ENCODE measurements around the gene BRI3.
"Not testable (repeated sequence)": the region's sequence is repeated elsewhere in the genome, so short reads cannot be mapped to it uniquely, and the experiment has no call there.

The BRI3 gene

GRCh38 chr7:98315994-98316527 lies 34.6 kb downstream of the BRI3 start:
- DNase-seq: not testable (repeated sequence)

- no peak for DNase-seq
These were observed 36.0 kb downstream of the BRI3 start for GRCh38 chr7:98317366-98318040.

- DNase-seq: no peak
These were observed 37.7 kb downstream of the BRI3 start for GRCh38 chr7:98319176-98319575.

- DNase-seq: no peak
These were observed 39.8 kb downstream of the BRI3 start for GRCh38 chr7:98321301-98321700.

GRCh38 chr7:98322331-98323270 lies 41.1 kb downstream of the BRI3 start:
- DNase-seq: no peak

- DNase-seq: no peak
These were observed 42.3 kb downstream of the BRI3 start for GRCh38 chr7:98323597-98324322.

GRCh38 chr7:98324782-98325181 lies 43.3 kb downstream of the BRI3 start:
- DNase-seq: no peak

- no peak for DNase-seq
These were observed 47.8 kb downstream of the BRI3 start for GRCh38 chr7:98329100-98329790.

GRCh38 chr7:98329791-98330373 lies 48.4 kb downstream of the BRI3 start:
- DNase-seq: no peak

- DNase-seq: no peak
These were observed 49.5 kb downstream of the BRI3 start for GRCh38 chr7:98330926-98331529.

- DNase-seq: no peak
These were observed 52.6 kb downstream of the BRI3 start for GRCh38 chr7:98334081-98334480.

GRCh38 chr7:98335411-98335977 lies 54.0 kb downstream of the BRI3 start:
- no peak for DNase-seq

GRCh38 chr7:98338441-98338840 lies 57.0 kb downstream of the BRI3 start:
- no peak for DNase-seq

GRCh38 chr7:98339043-98339442 lies 57.6 kb downstream of the BRI3 start:
- no peak for DNase-seq

GRCh38 chr7:98341106-98341505 lies 59.6 kb downstream of the BRI3 start:
- no peak for DNase-seq
